ENCODE results near the gene TPPP2. TPM values are rescaled to one million over a fixed set of nuclear protein-coding genes. Genes with fewer than 3 reads are reported as not detected.
A peak's percentile ranks its signal among the peaks of the same experiment; 100 is the strongest.

TPPP2 gene
- total and polyA plus RNA-seq, 2 donors (not counting 1 experiment from before 2014, with no cell fraction given), result not detected

DNA sequence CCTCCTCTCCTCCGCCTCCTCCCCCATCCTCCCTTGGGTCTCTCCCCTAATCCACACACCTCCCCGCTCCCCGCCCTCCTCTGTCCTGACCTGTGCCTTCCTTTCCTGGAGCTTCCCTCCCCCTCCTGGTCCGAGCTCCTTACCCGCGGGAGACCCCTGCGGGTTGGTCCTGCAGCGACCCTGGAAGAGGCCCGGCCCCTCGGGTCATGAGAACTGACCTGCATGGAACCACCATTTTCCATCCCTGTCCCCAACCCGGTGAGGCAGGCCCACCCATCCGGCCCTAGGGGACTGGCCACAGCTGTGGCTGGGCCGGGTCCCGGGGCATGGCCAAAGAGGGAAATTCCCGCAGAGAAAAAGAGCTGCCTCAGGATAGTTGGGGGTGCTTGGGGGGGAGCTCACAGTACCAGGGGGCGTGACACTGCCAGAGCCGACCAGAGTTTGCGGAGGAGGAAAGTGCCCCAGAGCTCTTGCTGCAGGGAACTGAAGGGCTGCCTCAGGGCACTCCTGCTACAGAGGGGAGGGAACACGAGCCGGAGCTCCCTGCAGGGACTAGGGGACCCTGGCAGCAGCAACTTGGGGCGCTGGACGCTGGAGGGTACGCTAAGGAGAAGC, 40.7 kb downstream of the TPPP2 start:
- peak overlapping the region; percentile 96 for H3K4me2 ChIP-seq (ENCODE audit: extremely low read depth, insufficient read depth, low read length)
- DNase-seq (ENCODE audit: low read depth in 2 of 2), result peak; percentile 43 to 59
- H3K9ac ChIP-seq (ENCODE audit: insufficient read depth, low read length), result peak overlapping the region; percentile 81
- peak overlapping the region; percentile 17 for H2AFZ ChIP-seq (ENCODE audit: low read length)
- H4K20me1 ChIP-seq (ENCODE audit: control insufficient read depth, extremely low read depth, insufficient read depth, low read length), result no peaks in the 10 kb centered on the region
- peak overlapping the region; percentile 96 for H3K27ac ChIP-seq (ENCODE audit: insufficient read depth, low read length)
- TF ChIP-seq, protein P1, sequence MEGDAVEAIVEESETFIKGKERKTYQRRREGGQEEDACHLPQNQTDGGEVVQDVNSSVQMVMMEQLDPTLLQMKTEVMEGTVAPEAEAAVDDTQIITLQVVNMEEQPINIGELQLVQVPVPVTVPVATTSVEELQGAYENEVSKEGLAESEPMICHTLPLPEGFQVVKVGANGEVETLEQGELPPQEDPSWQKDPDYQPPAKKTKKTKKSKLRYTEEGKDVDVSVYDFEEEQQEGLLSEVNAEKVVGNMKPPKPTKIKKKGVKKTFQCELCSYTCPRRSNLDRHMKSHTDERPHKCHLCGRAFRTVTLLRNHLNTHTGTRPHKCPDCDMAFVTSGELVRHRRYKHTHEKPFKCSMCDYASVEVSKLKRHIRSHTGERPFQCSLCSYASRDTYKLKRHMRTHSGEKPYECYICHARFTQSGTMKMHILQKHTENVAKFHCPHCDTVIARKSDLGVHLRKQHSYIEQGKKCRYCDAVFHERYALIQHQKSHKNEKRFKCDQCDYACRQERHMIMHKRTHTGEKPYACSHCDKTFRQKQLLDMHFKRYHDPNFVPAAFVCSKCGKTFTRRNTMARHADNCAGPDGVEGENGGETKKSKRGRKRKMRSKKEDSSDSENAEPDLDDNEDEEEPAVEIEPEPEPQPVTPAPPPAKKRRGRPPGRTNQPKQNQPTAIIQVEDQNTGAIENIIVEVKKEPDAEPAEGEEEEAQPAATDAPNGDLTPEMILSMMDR (conservative IDR thresholded peaks at IDR 0.05 in 1 of 2, IDR thresholded peaks at IDR 0.05 in 1 of 2; ENCODE audit: low read depth in 1 of 2, low read length in 2 of 2), result no peak
- TF ChIP-seq EZH2 (IDR thresholded peaks at IDR 0.05; ENCODE audit: low read length, missing control alignments), result no peak
- H3K4me1 ChIP-seq (ENCODE audit: control insufficient read depth, extremely low read depth, insufficient read depth, low read length), result peaks cover 11% of the 10 kb centered on the region
- H3K36me3 ChIP-seq (ENCODE audit: control insufficient read depth, insufficient read depth, low read length), result peaks cover 16% of the 10 kb centered on the region
- H3K9me3 ChIP-seq (ENCODE audit: control insufficient read depth, insufficient read depth, low read depth, low read length), result no peaks in the 10 kb centered on the region
- H3K4me3 ChIP-seq (replicated peaks in 1 of 4; ENCODE audit: control extremely low read depth in 1 of 4, insufficient read depth in 1 of 4, low read depth in 3 of 4, low read length in 4 of 4), result peak overlapping the region; percentile 64 to 74 (median 66)
- peaks cover 2% of the 10 kb centered on the region for H3K79me2 ChIP-seq (ENCODE audit: control insufficient read depth, insufficient read depth, low read length)
- no peaks in the 10 kb centered on the region for H3K27me3 ChIP-seq (ENCODE audit: control insufficient read depth, insufficient read depth, low read length)

GRCh38 chr14:21071225-21072030, 41.4 kb downstream of the TPPP2 start:
- no peaks in the 10 kb centered on the region for H3K27me3 ChIP-seq (ENCODE audit: control insufficient read depth, insufficient read depth, low read length)
- no peaks in the 10 kb centered on the region for H3K9me3 ChIP-seq (ENCODE audit: control insufficient read depth, insufficient read depth, low read depth, low read length)
- H3K4me3 ChIP-seq (replicated peaks in 1 of 4; ENCODE audit: control extremely low read depth in 1 of 4, insufficient read depth in 1 of 4, low read depth in 3 of 4, low read length in 4 of 4), result peak overlapping the region; percentile 64 to 74 (median 66)
- H3K36me3 ChIP-seq (ENCODE audit: control insufficient read depth, insufficient read depth, low read length), result peaks cover 18% of the 10 kb centered on the region
- peaks cover 2% of the 10 kb centered on the region for H3K79me2 ChIP-seq (ENCODE audit: control insufficient read depth, insufficient read depth, low read length)
- H3K9ac ChIP-seq (ENCODE audit: insufficient read depth, low read length), result peak overlapping the region; percentile 81
- peak; percentile 95 to 98 for DNase-seq (ENCODE audit: low read depth in 2 of 2)
- peaks cover 11% of the 10 kb centered on the region for H3K4me1 ChIP-seq (ENCODE audit: control insufficient read depth, extremely low read depth, insufficient read depth, low read length)
- no peak for TF ChIP-seq EZH2 (IDR thresholded peaks at IDR 0.05; ENCODE audit: low read length, missing control alignments)
- TF ChIP-seq, protein P1 (conservative IDR thresholded peaks at IDR 0.05 in 1 of 2, IDR thresholded peaks at IDR 0.05 in 1 of 2; ENCODE audit: low read depth in 1 of 2, low read length in 2 of 2), result peak in 1 of 2 donors; percentile 9
- H4K20me1 ChIP-seq (ENCODE audit: control insufficient read depth, extremely low read depth, insufficient read depth, low read length), result no peaks in the 10 kb centered on the region
- H3K4me2 ChIP-seq (ENCODE audit: extremely low read depth, insufficient read depth, low read length), result peak overlapping the region; percentile 96
- H2AFZ ChIP-seq (ENCODE audit: low read length), result no peak overlapping the region
- H3K27ac ChIP-seq (ENCODE audit: insufficient read depth, low read length), result peak overlapping the region; percentile 96

- Histone ChIP-seq H3K9ac (ENCODE audit: insufficient read depth, low read length) (peak overlapping the region; percentile 67), H3K27ac (ENCODE audit: insufficient read depth, low read length) (peak overlapping the region; percentile 96), H2AFZ (ENCODE audit: low read length) (no peak overlapping the region), H3K27me3 (ENCODE audit: control insufficient read depth, insufficient read depth, low read length) (no peaks in the 10 kb centered on the region), H3K9me3 (ENCODE audit: control insufficient read depth, insufficient read depth, low read depth, low read length) (no peaks in the 10 kb centered on the region), H4K20me1 (ENCODE audit: control insufficient read depth, extremely low read depth, insufficient read depth, low read length) (no peaks in the 10 kb centered on the region), H3K4me2 (ENCODE audit: extremely low read depth, insufficient read depth, low read length) (peak overlapping the region; percentile 49), H3K36me3 (ENCODE audit: control insufficient read depth, insufficient read depth, low read length) (peaks cover 22% of the 10 kb centered on the region), H3K79me2 (ENCODE audit: control insufficient read depth, insufficient read depth, low read length) (peaks cover 2% of the 10 kb centered on the region), H3K4me1 (ENCODE audit: control insufficient read depth, extremely low read depth, insufficient read depth, low read length) (peaks cover 11% of the 10 kb centered on the region), H3K4me3 (replicated peaks in 1 of 4; ENCODE audit: control extremely low read depth in 1 of 4, insufficient read depth in 1 of 4, low read depth in 3 of 4, low read length in 4 of 4) (peak overlapping the region; percentile 46 to 74 (median 58))
- peak; percentile 78 to 81 for DNase-seq (ENCODE audit: low read depth in 2 of 2)
- TF ChIP-seq EZH2 (IDR thresholded peaks at IDR 0.05; ENCODE audit: low read length, missing control alignments), result no peak
- TF ChIP-seq, protein P1 (conservative IDR thresholded peaks at IDR 0.05 in 1 of 2, IDR thresholded peaks at IDR 0.05 in 1 of 2; ENCODE audit: low read depth in 1 of 2, low read length in 2 of 2), result peak; percentile 12 to 22
These were observed 42.0 kb downstream of the TPPP2 start for GRCh38 chr14:21072031-21072473.

Measured in fibroblast of lung (primary cell).